Endothelial cell (in vitro differentiated cells): ENCODE data around the gene MPEG1. TPM values are rescaled to one million over a fixed set of nuclear protein-coding genes. Genes with fewer than 3 reads are reported as not detected.

Source experiments
- DNase-seq: peaks from one replicate; pipeline ENCODE4 v3.0.0; 2021; ENCODE audit warnings: low spot score
- H3K27ac Mint-ChIP-seq: one replicate; pipeline ENCODE4 v1.8.0; 2021; ENCODE audit warnings: mixed read lengths, inconsistent platforms; ENCODE audit not compliant: unreplicated experiment
- H3K27me3 Mint-ChIP-seq: one replicate; pipeline ENCODE4 v1.8.0; 2021; ENCODE audit warnings: mild to moderate bottlenecking, moderate library complexity, mixed read lengths, inconsistent platforms; ENCODE audit not compliant: unreplicated experiment
- H3K36me3 Mint-ChIP-seq: one replicate; pipeline ENCODE4 v1.8.0; 2021; ENCODE audit warnings: mild to moderate bottlenecking, low read depth, mixed read lengths, inconsistent platforms; ENCODE audit not compliant: unreplicated experiment
- H3K4me1 Mint-ChIP-seq: one replicate; pipeline ENCODE4 v1.8.0; 2021; ENCODE audit warnings: mild to moderate bottlenecking, mixed read lengths, inconsistent platforms; ENCODE audit not compliant: unreplicated experiment
- H3K4me3 Mint-ChIP-seq: one replicate; pipeline ENCODE4 v1.8.0; 2021; ENCODE audit warnings: mild to moderate bottlenecking, mixed read lengths, inconsistent platforms; ENCODE audit not compliant: unreplicated experiment
- H3K9me3 Mint-ChIP-seq: one replicate; pipeline ENCODE4 v1.8.0; 2021; ENCODE audit warnings: mixed read lengths, inconsistent platforms; ENCODE audit not compliant: unreplicated experiment
- total RNA-seq: library from RNA; stranded (reverse); fragmentation: NEBNext Ultra II Directional; extraction: Animal tissue kit (Norgen Biotek cat#: 25700); gene quantifications from one replicate; pipeline ENCODE4 v1.2.1, GENCODE V29; 2021; ENCODE audit not compliant: unreplicated experiment
- TF ChIP-seq, protein P1 (sequence below): fragments of 200-600 bp; sonication (generic); IDR thresholded peaks from one replicate; pipeline ENCODE4 v1.5.0; 2021; ENCODE audit warnings: antibody characterized with exemption; ENCODE audit not compliant: unreplicated experiment

MPEG1 gene
- total RNA-seq, 1 donor from 2014 or later = not detected

DNA sequence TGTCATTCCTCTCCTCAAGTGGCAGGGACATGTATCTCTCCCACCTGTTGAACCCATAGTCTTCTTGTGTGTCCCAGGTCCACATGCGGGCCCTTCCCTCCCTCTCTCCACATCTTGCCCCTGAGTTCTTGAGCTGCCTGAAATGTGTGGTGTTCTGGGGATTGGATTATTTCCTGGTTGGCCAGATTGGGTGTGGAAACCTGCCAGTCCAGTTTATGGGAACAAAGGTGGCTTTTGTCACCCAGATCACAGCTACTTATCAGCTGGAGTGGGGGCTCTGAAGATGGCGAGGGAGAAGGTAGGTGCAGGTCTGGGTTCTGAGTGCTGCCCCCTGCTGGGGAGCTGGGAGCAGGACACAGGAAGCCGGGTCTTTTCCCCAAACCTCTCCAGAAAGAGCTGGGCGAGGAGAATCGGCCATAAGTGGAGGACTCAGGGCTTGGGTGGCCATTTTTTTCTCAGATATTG lies 26.6 kb downstream of the MPEG1 start:
- Mint-ChIP-seq H3K9me3 (no peaks in the 10 kb centered on the region), H3K27ac (no peak overlapping the region), H3K4me1 (peaks cover 13% of the 10 kb centered on the region), H3K4me3 (no peak overlapping the region), H3K36me3 (peaks cover 56% of the 10 kb centered on the region), H3K27me3 (peaks cover 2% of the 10 kb centered on the region)
- TF ChIP-seq, protein P1, sequence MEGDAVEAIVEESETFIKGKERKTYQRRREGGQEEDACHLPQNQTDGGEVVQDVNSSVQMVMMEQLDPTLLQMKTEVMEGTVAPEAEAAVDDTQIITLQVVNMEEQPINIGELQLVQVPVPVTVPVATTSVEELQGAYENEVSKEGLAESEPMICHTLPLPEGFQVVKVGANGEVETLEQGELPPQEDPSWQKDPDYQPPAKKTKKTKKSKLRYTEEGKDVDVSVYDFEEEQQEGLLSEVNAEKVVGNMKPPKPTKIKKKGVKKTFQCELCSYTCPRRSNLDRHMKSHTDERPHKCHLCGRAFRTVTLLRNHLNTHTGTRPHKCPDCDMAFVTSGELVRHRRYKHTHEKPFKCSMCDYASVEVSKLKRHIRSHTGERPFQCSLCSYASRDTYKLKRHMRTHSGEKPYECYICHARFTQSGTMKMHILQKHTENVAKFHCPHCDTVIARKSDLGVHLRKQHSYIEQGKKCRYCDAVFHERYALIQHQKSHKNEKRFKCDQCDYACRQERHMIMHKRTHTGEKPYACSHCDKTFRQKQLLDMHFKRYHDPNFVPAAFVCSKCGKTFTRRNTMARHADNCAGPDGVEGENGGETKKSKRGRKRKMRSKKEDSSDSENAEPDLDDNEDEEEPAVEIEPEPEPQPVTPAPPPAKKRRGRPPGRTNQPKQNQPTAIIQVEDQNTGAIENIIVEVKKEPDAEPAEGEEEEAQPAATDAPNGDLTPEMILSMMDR = peak; percentile 83
- peak; percentile 53 for DNase-seq

DNA sequence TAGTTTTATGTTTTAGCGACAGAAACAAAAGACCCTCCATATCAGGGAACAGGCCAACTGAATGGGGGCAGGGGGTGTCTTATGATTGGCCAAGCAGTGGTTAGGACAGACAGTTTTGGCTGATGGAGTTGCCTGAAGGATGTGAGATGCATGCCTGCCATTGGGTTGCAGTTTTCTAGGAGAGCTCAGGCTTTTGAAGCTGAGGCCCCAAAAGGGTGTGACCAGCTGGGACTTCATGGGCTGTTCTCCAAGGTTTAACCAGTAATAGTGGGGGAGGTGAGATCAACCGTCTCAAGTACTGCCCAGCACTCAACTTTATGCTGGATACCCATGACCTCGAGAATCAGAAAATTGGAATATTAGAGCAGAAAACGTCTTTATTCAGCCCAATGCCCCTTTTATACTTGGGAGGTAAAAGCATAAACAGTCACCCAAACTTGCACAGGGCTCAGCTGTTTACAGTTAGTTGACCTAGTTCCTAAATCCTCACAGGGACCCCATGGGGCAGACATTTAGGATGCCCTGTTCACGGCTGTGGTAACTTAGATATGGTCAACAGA lies 27.3 kb downstream of the MPEG1 start:
- H3K36me3 Mint-ChIP-seq = peaks cover 54% of the 10 kb centered on the region
- peak overlapping the region; percentile 48 for H3K27ac Mint-ChIP-seq
- H3K4me1 Mint-ChIP-seq = peaks cover 13% of the 10 kb centered on the region
- TF ChIP-seq, protein P1 = no peak
- no peaks in the 10 kb centered on the region for H3K9me3 Mint-ChIP-seq
- peaks cover 2% of the 10 kb centered on the region for H3K27me3 Mint-ChIP-seq
- H3K4me3 Mint-ChIP-seq = no peak overlapping the region
- no peak for DNase-seq

DNA sequence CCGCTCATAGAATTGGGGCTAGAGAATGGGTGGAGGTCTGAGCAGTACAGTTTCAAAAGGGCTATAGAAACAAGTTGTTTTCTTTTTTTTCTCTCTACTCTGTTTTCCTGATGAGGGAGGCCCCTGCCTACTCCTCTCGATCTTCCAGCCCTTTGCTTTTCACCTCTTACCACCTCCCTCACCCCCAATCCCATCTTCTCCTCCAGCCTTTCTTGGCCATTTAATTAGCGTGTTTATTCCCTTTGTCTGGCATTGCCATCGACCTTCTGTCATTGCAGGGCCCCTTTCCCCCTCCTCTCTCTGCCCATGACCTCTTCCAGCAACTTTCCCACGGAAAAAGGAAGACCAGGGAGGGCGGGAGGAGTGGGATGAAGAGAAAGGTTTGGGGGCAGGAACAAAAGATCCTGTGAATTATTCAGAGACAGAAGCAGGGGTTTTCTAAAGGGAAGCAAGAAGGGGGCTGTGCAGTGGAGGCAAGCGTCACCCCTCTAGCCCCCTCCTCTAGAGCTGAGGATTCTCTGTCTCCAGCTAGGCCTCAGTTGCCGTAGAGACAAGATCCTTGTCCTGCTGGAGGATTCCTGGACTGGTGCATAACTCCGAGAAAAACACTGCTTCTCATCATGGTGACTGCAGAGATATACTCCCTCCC lies 27.9 kb downstream of the MPEG1 start:
- TF ChIP-seq, protein P1 = no peak
- H3K4me1 Mint-ChIP-seq = peaks cover 13% of the 10 kb centered on the region
- peak overlapping the region; percentile 65 for H3K27ac Mint-ChIP-seq

DNA sequence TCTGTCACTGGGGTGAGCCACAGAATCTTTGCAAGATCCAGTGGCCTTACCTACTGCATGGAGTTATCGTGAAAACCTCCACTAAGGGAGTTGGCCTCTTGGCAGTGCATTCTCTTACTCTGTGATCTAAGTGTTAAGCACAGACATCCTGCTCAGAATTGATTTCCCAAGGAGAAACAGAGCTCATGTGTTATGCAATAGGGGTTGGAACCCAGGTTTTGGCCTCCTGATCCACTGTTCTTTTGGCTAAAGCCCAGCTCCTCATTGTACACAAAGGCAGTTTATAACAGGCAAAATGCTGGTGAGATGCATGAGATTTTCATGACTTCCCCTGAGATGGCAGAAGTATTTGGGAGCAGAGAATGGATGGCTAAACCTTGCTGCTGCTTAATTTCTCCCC lies 29.0 kb downstream of the MPEG1 start:
- H3K36me3 Mint-ChIP-seq = peaks cover 55% of the 10 kb centered on the region
- H3K27ac Mint-ChIP-seq = no peak overlapping the region
- H3K9me3 Mint-ChIP-seq = no peaks in the 10 kb centered on the region
- H3K4me1 Mint-ChIP-seq = peaks cover 13% of the 10 kb centered on the region
- TF ChIP-seq, protein P1 = no peak
- DNase-seq = no peak
- no peak overlapping the region for H3K4me3 Mint-ChIP-seq
- peaks cover 2% of the 10 kb centered on the region for H3K27me3 Mint-ChIP-seq

More for the DNA sequence above, 27.9 kb downstream of the MPEG1 start:
- H3K27me3 Mint-ChIP-seq = peaks cover 2% of the 10 kb centered on the region
- H3K36me3 Mint-ChIP-seq = peaks cover 53% of the 10 kb centered on the region
- H3K4me3 Mint-ChIP-seq = no peak overlapping the region
- no peak for DNase-seq
- H3K9me3 Mint-ChIP-seq = no peaks in the 10 kb centered on the region
